HG03108 (cell line): ENCODE results near the gene TEAD1.

Source experiments
- ATAC-seq: cut with Tn5 transposase; IDR thresholded peaks from one replicate; pipeline ENCODE4 v1.9.1; 2021; ENCODE audit warnings: moderate library complexity; ENCODE audit not compliant: unreplicated experiment

The TEAD1 gene

GRCh38 chr11:12762278-12762677 lies 88.1 kb downstream of the TEAD1 start:
- ATAC-seq = no peak

- ATAC-seq = no peak
These were observed 88.6 kb downstream of the TEAD1 start for GRCh38 chr11:12762696-12763324.

- no peak for ATAC-seq
These were observed 90.1 kb downstream of the TEAD1 start for GRCh38 chr11:12764187-12764914.

GRCh38 chr11:12765428-12765827 lies 91.2 kb downstream of the TEAD1 start:
- ATAC-seq = no peak

- no peak for ATAC-seq
These were observed 92.8 kb downstream of the TEAD1 start for GRCh38 chr11:12767027-12767426.

- no peak for ATAC-seq
These were observed 93.4 kb downstream of the TEAD1 start for GRCh38 chr11:12767577-12767976.

- no peak for ATAC-seq
These were observed 94.8 kb downstream of the TEAD1 start for GRCh38 chr11:12768726-12769673.

GRCh38 chr11:12769834-12770345 lies 95.7 kb downstream of the TEAD1 start:
- ATAC-seq = no peak

GRCh38 chr11:12770435-12770834 lies 96.2 kb downstream of the TEAD1 start:
- no peak for ATAC-seq

GRCh38 chr11:12770966-12771597 lies 96.9 kb downstream of the TEAD1 start:
- ATAC-seq = no peak

GRCh38 chr11:12771875-12772274 lies 97.7 kb downstream of the TEAD1 start:
- no peak for ATAC-seq

GRCh38 chr11:12772324-12772723 lies 98.1 kb downstream of the TEAD1 start:
- no peak for ATAC-seq

GRCh38 chr11:12773591-12773990 lies 99.4 kb downstream of the TEAD1 start:
- ATAC-seq = no peak

GRCh38 chr11:12775955-12776354 lies 101.7 kb downstream of the TEAD1 start:
- no peak for ATAC-seq

- no peak for ATAC-seq
These were observed 103.1 kb downstream of the TEAD1 start for GRCh38 chr11:12777208-12777874.

GRCh38 chr11:12778240-12778905 lies 104.2 kb downstream of the TEAD1 start:
- ATAC-seq = no peak

GRCh38 chr11:12783765-12784164 lies 109.5 kb downstream of the TEAD1 start:
- no peak for ATAC-seq

GRCh38 chr11:12784445-12784844 lies 110.2 kb downstream of the TEAD1 start:
- ATAC-seq = no peak

GRCh38 chr11:12784987-12785386 lies 110.8 kb downstream of the TEAD1 start:
- no peak for ATAC-seq

- ATAC-seq = no peak
These were observed 111.7 kb downstream of the TEAD1 start for GRCh38 chr11:12785901-12786300.
